Measurements from ENCODE around the gene CYBC1. TPM values are rescaled to one million over a fixed set of nuclear protein-coding genes. Genes with fewer than 3 reads are reported as not detected.
"Not testable (repeated sequence)": the region's sequence is repeated elsewhere in the genome, so short reads cannot be mapped to it uniquely, and the experiment has no call there.

CYBC1 gene
- total and polyA plus RNA-seq, 9 donors: 34.0 to 101 (median 58.6) TPM

GRCh38 chr17:82457073-82457928 lies 6.7 kb upstream of the CYBC1 start:
- Histone ChIP-seq H3K4me3 (peak overlapping the region; percentile 97), H3K27me3 (no peaks in the 10 kb centered on the region), H3K9me3 (no peaks in the 10 kb centered on the region), H3K27ac (peak overlapping the region; percentile 44 to 100), H3K36me3 (no peaks in the 10 kb centered on the region), H3K4me1 (ENCODE audit: insufficient read depth) (peaks cover 20% of the 10 kb centered on the region)
- no peak for DNase-seq
- intact Hi-C loops (cut with DNase I): no loop called here
- TF ChIP-seq POLR2A (IDR thresholded peaks at IDR 0.05): no peak
- TF ChIP-seq CTCF (IDR thresholded peaks at IDR 0.05): no peak
- TF ChIP-seq EP300 (IDR thresholded peaks at IDR 0.05): no peak
- 12 to 20% (median 18%) methylated on average over 10 of the region's 10 CpGs for WGBS, 3 donors

GRCh38 chr17:82453706-82454105 lies 3.2 kb upstream of the CYBC1 start:
- H3K36me3 ChIP-seq; H3K27ac ChIP-seq; H3K9me3 ChIP-seq; DNase-seq; H3K27me3 ChIP-seq; H3K4me3 ChIP-seq; intact Hi-C loops (cut with DNase I): not testable (repeated sequence)
- H3K4me1 ChIP-seq (ENCODE audit: insufficient read depth): peaks cover 28% of the 10 kb centered on the region
- WGBS, 3 donors: 93 to 95% (median 95%) methylated on average over 21 of the region's 21 CpGs

GRCh38 chr17:82453151-82453550 lies 2.6 kb upstream of the CYBC1 start:
- DNase-seq; H3K4me3 ChIP-seq; H3K27me3 ChIP-seq; H3K36me3 ChIP-seq; H3K9me3 ChIP-seq; intact Hi-C loops (cut with DNase I); H3K27ac ChIP-seq: not testable (repeated sequence)
- H3K4me1 ChIP-seq (ENCODE audit: insufficient read depth): peaks cover 28% of the 10 kb centered on the region
- WGBS, 3 donors: 79 to 86% (median 83%) methylated on average over 7 of the region's 7 CpGs

- no peak for DNase-seq
- Histone ChIP-seq H3K27me3 (no peaks in the 10 kb centered on the region), H3K9me3 (no peaks in the 10 kb centered on the region), H3K27ac (no peak overlapping the region), H3K4me1 (ENCODE audit: insufficient read depth) (peaks cover 23% of the 10 kb centered on the region), H3K36me3 (no peaks in the 10 kb centered on the region), H3K4me3 (no peak overlapping the region)
- intact Hi-C loops (cut with DNase I): no loop called here
- WGBS, 3 donors: 93 to 97% (median 94%) methylated on average over 3 of the region's 3 CpGs
- TF ChIP-seq EP300 (IDR thresholded peaks at IDR 0.05) (no peak), CTCF (IDR thresholded peaks at IDR 0.05) (no peak), POLR2A (IDR thresholded peaks at IDR 0.05) (no peak)
These were observed 1.6 kb upstream of the CYBC1 start for GRCh38 chr17:82452162-82452561.

- no peaks in the 10 kb centered on the region for H3K27me3 ChIP-seq
- intact Hi-C loops (cut with DNase I): no loop called here
- WGBS, 3 donors: 41 to 58% (median 54%) methylated on average over 18 of the region's 18 CpGs
- DNase-seq: no peak
- no peaks in the 10 kb centered on the region for H3K9me3 ChIP-seq
- TF ChIP-seq POLR2A (IDR thresholded peaks at IDR 0.05): no peak
- TF ChIP-seq EP300 (IDR thresholded peaks at IDR 0.05): no peak
- TF ChIP-seq CTCF (IDR thresholded peaks at IDR 0.05): no peak
- peaks cover 13% of the 10 kb centered on the region for H3K4me1 ChIP-seq (ENCODE audit: insufficient read depth)
- peak overlapping the region; percentile 82 for H3K4me3 ChIP-seq
- H3K36me3 ChIP-seq: no peaks in the 10 kb centered on the region
- peak overlapping the region; percentile 18 to 73 for H3K27ac ChIP-seq
These were observed 632 bp downstream of the CYBC1 start for GRCh38 chr17:82449883-82450356.
